ENCODE measurements around the gene RPL10.
A peak's percentile ranks its signal among the peaks of the same experiment; 100 is the strongest.

RPL10 gene

DNA sequence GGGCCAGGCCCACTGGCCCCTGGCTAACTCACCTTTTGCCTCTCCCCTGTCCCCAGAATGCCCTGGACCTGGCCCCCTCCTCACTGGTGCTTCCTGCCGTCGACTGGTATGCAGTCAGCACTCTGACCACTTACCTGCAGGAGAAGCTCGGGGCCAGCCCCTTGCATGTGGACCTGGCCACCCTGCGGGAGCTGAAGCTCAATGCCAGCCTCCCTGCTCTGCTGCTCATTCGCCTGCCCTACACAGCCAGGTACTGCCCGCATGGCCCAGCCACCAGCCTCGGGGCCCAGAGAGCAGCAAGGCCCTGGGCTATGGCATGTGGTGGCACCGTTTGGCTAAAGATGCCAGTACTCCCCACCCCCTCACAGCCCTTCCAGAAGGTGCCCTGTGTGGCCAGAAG is 34.0 kb downstream of the RPL10 start:
- TF ChIP-seq, protein P1, sequence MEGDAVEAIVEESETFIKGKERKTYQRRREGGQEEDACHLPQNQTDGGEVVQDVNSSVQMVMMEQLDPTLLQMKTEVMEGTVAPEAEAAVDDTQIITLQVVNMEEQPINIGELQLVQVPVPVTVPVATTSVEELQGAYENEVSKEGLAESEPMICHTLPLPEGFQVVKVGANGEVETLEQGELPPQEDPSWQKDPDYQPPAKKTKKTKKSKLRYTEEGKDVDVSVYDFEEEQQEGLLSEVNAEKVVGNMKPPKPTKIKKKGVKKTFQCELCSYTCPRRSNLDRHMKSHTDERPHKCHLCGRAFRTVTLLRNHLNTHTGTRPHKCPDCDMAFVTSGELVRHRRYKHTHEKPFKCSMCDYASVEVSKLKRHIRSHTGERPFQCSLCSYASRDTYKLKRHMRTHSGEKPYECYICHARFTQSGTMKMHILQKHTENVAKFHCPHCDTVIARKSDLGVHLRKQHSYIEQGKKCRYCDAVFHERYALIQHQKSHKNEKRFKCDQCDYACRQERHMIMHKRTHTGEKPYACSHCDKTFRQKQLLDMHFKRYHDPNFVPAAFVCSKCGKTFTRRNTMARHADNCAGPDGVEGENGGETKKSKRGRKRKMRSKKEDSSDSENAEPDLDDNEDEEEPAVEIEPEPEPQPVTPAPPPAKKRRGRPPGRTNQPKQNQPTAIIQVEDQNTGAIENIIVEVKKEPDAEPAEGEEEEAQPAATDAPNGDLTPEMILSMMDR (IDR thresholded peaks at IDR 0.05; ENCODE audit: insufficient read depth, low read depth, low read length, missing control alignments) = no peak
- DNase-seq (ENCODE audit: low read depth) = no peak

DNA sequence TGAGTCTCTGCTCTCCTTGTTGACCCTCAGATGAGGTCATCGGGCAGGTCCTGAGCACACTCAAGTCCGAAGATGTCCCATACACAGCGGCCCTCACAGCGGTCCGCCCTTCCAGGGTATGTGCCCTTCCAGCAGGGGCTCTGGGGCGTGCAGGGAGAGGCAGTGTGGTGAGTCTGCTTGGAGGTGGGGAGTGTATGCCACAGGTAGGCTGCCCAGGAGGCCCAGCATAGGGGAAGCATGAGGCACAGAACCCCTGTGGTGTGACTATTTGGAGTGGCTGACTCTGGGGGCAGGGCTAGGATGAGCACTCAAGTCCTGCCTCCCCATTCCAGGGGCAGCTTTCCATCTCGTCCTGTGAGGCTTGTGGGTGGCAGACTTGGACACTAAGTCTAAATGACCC is 35.4 kb downstream of the RPL10 start:
- DNase-seq (ENCODE audit: low read depth) = no peak
- H3K4me3 ChIP-seq (ENCODE audit: low read depth, low read length) = no peak overlapping the region
- TF ChIP-seq, protein P1 (IDR thresholded peaks at IDR 0.05; ENCODE audit: insufficient read depth, low read depth, low read length, missing control alignments) = no peak

More for the DNA sequence above, 34.0 kb downstream of the RPL10 start:
- no peak overlapping the region for H3K4me3 ChIP-seq (ENCODE audit: low read depth, low read length)

DNA sequence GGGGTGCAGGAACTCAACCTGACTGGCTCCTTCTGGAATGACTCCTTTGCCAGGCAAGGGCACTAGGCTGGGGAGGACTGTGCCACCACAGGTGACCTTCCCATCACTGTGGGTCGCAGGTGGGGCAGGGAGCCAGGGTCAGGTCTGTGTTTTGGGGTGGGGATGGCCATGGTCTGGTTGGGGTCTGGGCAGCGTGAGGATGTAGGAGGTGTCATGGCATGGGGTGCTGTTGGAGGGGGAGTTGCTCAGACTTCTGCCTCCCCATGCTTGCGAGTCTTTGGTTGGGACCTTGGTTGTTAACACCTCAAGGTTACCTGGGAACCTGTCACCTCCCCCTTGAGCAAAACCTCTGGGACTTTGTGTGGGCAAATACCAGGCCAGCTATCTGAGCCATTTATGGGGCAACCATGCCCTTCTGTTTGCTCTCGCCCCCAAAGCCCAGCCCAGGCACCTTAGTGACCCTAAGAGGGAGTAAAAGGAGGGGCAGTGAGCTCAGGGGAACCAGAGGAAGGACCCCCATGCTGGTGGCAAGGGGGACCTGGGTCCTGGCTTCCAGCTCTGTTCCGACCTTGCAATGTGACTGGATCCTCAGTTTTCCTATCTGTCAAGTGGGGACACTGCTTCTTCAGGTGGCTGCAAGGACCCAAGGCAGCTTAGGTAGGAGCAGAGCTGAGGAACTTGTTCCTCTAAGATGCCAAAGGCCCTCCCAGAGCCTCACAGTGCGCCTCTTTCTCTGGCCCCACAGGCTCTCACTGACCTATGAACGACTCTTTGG is 36.4 kb downstream of the RPL10 start:
- TF ChIP-seq, protein P1 (IDR thresholded peaks at IDR 0.05; ENCODE audit: insufficient read depth, low read depth, low read length, missing control alignments) = no peak
- no peak for DNase-seq (ENCODE audit: low read depth)
- H3K4me3 ChIP-seq (ENCODE audit: low read depth, low read length) = no peak overlapping the region

DNA sequence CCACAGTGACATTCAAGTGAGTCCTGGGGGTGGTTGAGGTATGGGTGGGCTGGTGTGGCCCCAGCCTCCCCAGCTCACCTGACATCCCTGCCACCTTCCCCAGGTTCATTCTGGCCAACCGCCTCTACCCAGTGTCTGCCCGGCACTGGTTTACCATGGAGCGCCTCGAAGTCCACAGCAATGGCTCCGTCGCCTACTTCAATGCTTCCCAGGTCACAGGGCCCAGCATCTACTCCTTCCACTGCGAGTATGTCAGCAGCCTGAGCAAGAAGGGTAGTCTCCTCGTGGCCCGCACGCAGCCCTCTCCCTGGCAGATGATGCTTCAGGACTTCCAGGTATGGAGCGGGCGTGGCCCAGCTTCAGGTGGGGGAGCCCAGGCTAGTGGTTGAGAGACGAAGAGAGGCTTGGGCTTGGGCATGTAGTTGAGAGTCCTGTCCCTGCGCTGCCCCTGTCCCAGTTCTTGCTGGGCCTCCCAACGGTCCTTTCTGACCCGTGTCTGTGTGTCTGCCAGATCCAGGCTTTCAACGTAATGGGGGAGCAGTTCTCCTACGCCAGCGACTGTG is 37.1 kb downstream of the RPL10 start:
- TF ChIP-seq, protein P1 (IDR thresholded peaks at IDR 0.05; ENCODE audit: insufficient read depth, low read depth, low read length, missing control alignments) = no peak

DNA sequence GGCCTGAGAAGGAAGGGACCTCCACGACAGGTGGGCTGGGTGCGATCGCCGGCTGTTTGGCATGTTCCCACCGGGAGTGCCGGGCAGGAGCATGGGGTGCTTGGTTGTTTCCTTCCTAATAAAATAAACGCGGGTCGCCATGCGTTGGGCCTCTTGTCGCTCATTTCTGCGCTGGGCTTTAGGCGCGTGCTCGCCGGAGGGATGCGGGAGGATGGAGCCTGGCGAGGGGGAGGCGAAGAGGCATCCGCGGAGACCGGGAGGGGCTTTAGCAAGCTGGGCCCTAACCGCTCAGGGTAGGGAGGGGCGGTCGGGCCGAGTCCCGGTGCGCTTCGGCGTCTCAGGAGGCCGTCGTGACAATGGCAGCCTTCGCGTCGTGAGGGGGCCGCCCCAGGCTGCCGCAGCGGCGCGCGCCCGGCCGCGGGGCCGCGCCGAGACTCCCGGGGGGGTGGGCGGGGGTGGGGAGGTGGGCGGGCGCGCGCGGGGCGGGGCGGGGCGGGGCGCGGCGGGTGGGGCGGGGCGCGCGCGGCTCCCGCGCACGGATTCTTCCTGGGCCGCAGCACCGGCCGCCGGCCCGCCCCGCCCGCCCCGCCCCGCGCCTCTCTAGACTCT is 38.3 kb downstream of the RPL10 start:
- peak; percentile 61 for DNase-seq (ENCODE audit: low read depth)
- TF ChIP-seq, protein P1 (IDR thresholded peaks at IDR 0.05; ENCODE audit: insufficient read depth, low read depth, low read length, missing control alignments) = no peak
- peak overlapping the region; percentile 73 for H3K4me3 ChIP-seq (ENCODE audit: low read depth, low read length)

More for the DNA sequence above, 37.1 kb downstream of the RPL10 start:
- no peak for DNase-seq (ENCODE audit: low read depth)
- H3K4me3 ChIP-seq (ENCODE audit: low read depth, low read length) = no peak overlapping the region

DNA sequence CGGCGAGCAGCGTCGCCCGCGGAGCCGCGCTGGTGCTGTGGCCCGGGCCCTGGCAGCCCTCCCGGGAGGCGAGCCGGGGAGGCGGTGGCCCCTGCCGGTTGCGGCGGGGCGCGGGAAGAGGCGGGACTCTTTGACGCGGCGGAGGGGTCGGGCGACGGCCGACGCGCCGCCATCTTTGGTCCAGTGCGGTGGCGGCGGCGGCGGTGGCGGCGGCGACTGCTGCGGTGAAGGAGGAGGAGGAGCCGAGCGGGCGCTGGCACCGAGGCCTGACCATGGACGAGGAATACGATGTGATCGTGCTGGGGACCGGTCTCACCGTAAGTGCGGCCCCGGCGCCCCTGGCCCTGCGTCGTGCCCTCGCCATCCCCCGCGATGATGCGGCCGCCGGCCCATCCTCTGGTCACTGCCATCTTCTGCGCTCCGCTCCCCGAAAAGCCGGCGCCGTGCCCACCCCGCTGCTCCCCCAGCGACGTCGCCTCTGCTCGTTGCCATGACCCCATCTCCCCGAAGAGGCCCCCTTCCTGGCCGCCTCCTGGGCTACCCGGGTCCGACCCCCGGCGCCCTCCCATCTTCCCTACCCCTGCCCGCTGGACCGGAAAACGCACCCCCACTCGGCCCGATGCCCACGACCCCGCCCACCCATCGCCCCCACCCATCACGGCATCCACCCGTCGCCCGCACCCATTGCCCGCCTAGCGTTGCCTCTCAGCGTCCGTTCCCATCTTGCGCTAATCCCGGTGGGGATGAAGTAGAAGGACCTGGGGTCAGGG is 39.0 kb downstream of the RPL10 start, which contains the start of gene GDI1:
GDI1 (plus strand) TSS at position 172 of the 770 bp plus-strand sequence; CDS start at position 273, 101 bp downstream.
- DNase-seq (ENCODE audit: low read depth) = peak; percentile 70
- TF ChIP-seq, protein P1 (IDR thresholded peaks at IDR 0.05; ENCODE audit: insufficient read depth, low read depth, low read length, missing control alignments) = no peak
- H3K4me3 ChIP-seq (ENCODE audit: low read depth, low read length) = peak within 1 kb of the TSS; percentile 73
